Stimulated activated CD4-positive, alpha-beta T cell treated with anti-CD3 and anti-CD28 coated beads, Interleukin-15, amount 100 ng/mL, for 48 hours (primary cell): ENCODE data around the gene GPRASP3.
"Not testable (repeated sequence)": the region's sequence is repeated elsewhere in the genome, so short reads cannot be mapped to it uniquely, and the experiment has no call there.

ENCODE experiments used
- DNase-seq, 2 donors: peaks; one replicate each; pipeline ENCODE4 v3.0.0-alpha.2; 2020; ENCODE audit warnings: low read depth in 2 of 2

Gene GPRASP3, protein sequence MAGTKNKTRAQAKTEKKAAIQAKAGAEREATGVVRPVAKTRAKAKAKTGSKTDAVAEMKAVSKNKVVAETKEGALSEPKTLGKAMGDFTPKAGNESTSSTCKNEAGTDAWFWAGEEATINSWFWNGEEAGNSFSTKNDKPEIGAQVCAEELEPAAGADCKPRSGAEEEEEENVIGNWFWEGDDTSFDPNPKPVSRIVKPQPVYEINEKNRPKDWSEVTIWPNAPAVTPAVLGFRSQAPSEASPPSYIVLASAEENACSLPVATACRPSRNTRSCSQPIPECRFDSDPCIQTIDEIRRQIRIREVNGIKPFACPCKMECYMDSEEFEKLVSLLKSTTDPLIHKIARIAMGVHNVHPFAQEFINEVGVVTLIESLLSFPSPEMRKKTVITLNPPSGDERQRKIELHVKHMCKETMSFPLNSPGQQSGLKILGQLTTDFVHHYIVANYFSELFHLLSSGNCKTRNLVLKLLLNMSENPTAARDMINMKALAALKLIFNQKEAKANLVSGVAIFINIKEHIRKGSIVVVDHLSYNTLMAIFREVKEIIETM

DNA sequence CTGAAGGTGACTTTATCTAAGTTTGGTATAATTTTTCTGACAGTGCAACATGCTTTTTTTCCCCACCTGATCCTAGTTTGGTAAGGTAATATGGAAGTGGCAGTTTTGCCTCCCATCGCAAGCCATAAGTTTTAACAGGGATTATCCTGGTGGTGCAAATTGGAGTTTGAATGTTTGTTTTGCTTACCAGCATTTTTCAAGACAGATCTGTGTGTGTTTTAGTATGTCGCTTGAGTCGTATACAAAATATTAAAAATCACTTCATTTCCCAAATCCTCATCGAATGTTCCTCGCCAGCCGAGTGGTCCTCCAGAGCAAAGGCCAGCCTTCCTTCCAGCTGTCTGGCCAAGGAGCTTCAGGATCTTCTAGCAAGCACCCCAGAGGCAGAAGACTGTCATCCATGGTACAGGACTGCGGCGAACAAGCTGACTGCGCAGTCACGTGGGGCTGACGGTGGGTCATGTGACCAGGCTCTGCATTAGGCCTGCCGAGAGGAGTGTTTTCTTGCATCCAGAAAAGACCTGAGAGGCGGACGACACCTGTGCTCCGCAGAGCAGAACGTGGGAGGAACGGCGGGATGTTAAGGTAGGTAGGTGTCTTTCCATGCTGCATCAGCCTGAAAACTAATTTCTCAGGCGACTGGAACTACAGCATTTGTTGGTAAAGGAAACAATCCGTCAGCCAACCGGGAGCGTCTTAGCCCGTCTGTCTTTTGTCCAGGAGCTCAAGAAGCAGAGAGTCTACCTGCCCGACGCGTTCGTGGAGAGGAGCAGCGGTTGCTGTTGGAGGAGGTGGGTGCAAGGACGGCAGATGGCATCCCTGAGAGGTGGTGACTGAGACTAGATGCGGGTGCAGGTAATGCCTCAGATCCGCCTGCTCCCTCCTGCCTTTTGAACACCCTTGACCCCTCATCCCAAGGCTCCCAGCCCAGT is at the start of gene GPRASP3:
GPRASP3 (plus strand) TSS at position 507 of the 932 bp plus-strand sequence. CDS start 28,253 bp downstream, outside the sequence.
- peak; percentile 44 to 65 for DNase-seq

DNA sequence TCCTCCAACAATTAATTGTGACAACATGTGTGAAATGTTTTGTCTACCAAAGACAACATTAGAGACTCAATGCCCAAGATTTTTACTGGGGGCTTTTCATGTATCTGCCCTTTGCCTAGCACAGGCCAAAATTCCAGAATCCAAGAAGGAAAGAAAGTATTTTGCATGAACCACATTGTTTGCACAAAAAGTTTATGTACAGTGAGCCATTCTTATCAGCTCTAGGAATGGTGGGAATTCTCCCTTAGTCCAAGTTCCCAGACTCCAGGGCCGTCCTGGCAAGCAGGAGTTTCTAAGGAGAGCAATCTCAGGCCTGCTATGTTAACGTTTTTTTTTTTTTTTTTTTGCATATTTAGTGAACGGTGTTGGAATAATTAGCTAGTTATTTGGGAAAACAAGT is 47.7 kb upstream of the GPRASP3 start:
- DNase-seq: no peak

DNA sequence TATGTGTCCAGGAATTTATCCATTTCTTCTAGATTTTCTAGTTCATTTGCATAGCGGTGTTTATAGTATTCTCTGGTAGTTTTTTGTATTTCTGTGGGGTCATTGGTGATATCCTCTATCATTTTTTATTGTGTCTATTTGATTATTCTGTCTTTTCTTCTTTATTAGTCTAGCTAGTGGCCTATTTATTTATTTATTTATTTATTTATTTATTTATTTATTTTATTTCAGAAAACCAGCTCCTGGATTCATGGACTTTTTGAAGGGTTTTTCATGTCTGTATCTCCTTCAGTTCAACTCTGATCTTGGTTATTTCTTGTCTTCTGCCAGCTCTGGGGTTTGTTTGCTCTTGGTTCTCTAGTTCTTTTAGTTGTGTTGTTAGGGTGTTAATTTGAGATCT is 43.1 kb upstream of the GPRASP3 start:
- DNase-seq: not testable (repeated sequence)

DNA sequence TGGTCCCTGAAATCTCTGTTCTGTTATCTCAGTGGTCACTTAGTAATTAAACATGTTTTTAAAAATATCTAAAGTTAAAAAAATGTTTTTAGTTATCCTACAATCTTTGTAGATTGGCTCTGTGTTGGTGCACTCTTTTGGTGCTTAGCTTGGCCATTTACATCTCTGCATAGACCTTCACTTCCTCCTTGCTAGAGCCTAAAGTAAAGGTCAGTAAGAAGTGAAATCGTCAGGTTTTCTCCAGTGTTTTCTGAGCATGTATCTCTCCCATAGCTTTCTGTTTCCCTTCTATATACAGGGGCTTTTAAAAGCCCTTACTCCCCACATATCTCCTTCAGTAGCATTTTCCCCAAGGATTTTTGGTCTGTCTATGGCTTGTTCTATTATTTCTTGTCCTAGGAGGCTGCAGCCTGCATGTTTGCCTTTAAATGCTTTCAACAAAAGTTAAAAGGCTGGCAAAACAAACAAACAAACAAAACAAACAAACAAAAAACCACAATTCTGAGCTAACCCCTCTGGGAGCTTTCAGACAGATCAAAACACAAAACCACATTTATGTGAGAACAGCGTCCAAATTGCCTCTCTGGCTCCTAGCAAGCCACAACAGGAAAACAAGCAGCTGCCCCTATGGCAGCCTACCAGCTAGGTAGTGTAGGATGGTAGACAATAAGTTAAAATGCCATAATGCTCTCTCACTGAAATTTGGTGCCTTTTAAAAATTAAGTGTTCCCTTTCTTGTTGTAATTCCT is 35.6 kb upstream of the GPRASP3 start:
- no peak for DNase-seq

DNA sequence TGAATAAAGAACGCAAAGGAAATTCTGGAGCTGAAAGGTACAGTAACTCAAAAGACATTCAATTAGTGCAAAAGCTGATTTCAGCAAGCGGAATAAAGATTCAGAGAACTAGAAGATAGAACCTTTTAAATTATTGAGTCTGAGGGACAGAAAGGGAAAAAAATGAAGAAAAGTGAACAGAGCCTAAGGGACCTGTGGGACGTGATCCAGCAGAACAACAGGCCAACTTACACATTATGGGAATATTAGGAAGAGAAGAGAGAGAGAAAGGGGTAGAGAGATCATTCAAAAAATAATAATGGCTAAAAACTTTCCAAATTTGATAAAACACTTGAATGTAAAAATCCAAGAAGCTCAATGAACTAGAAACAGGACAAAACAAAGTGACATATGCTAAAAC is 25.8 kb upstream of the GPRASP3 start:
- no peak for DNase-seq

- no peak for DNase-seq
Observed at GRCh38 chrX:102696306-102696705, 24.2 kb upstream of the GPRASP3 start.

DNA sequence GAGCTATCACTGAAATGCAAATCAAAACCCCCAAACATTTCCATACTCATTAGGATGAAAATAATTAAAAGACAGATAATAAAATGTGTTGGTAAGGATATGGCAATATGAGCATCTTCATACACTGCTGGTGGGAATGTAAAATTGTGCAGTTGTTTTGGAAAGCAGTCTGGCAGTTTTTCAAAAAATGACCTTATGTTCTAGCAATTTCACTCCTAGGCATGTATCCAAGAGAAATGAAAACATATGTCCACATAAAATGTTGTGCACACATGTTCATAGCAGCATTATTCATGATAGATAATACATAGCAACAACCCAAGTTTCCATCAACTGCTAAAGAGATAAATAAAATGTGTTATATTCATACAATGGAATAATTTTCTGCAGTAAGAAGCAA is 23.0 kb upstream of the GPRASP3 start:
- DNase-seq: no peak

DNA sequence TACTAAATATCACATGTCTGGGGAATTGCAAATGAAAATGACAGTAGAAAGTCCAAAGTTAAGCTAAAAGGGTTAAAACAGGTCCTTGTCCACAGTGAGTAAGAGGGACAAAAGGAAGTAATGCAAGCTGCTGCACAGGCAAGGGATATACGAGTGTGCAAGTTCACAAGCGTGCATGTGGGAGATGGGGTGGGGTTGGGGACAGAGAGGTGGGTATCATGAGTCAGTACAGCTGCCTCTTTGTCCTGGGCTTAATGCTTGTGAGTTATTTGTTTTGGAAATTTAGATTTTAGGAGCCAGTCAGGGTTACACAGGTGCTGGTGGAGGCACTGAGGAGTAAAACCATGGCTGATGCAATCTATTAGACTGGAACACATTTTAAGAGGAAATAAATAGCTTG is 11.6 kb upstream of the GPRASP3 start:
- DNase-seq: no peak

- no peak for DNase-seq
Observed at GRCh38 chrX:102711872-102712215, 8.7 kb upstream of the GPRASP3 start.

DNA sequence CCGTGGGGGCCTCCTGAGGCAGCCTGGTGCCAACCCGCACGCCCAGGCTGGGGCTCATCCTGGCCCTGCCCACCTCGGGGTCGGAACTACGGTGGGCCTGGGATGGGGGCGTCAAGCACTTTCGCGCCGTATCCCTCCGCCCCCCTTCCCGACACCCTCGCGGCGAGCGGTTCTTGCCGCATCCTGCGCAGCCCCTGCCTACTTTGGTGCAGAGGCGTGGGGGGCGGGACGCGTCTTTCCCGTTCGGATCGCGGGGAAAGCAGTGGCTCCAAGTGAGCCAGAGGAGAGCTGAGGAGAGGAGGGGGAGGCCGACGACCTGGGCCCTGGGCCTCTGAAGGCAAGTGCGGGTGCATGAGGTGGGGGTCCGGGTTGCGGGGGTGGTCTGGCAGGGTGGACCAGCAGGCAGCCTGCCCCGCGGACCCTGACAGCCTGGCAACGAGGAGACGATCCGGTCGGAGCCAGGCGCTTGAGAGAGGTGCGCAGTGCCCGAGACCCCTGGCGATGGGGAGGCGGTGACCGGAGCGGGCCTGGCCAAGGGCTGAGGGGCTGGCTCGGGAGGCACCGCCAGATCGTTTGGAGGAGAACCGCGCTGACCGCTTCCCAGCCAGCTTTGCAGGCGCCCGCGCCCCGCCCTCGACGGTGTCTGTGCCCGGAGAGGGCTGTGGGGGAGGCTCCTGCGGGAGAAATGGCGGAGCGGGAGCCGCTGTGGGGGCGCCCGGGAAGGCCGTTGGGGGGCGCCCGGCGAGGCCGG is 8.2 kb upstream of the GPRASP3 start, which contains the start of gene GPRASP2:
GPRASP2 (plus strand) TSS at position 233 of the 751 bp plus-strand sequence. CDS start 2,422 bp downstream, outside the sequence.
- no peak for DNase-seq

- DNase-seq: no peak
Observed at GRCh38 chrX:102712981-102713625, 7.4 kb upstream of the GPRASP3 start.

- no peak for DNase-seq
Observed at GRCh38 chrX:102714994-102715393, 5.5 kb upstream of the GPRASP3 start.

GRCh38 chrX:102715967-102716366 is 4.6 kb upstream of the GPRASP3 start:
- DNase-seq: no peak

DNA sequence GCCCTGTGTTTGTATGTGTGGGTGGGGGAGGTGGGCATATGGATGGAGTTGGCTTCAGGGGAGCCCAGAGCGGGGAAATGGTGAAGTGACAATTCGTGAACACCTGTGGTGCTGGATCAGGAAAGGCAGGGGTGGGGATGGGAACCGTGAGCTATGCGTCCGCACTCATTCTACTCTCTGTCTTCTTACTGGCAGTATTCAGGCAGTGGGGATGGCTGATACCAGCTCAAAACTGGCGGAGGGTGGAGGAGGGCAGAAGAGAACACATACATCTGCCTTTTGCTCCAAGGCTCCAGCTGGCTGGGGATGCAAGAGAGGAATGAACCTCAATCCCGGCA is 595 bp downstream of the GPRASP3 start:
- DNase-seq: not testable (repeated sequence)

DNA sequence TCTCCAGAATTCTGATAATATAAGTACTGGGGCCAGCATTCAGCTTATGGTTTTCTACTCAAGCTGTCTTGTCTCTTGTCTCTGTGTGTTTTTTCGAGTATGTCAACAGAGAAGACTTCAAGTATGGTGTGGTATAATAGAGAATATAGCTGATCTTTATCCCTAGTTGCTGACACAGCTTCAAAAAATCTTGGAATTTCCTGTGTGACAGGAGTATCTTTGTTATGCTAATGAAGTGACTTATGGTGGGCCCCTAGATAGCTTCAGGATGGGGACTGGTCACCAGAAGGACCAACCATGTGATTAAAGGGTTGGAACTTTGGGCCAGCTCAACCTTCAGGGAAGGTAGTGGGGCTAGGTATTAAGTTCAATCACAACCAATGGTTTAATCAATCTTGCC is 2.9 kb downstream of the GPRASP3 start:
- no peak for DNase-seq

- no peak for DNase-seq
Observed at GRCh38 chrX:102727761-102728160, 7.2 kb downstream of the GPRASP3 start.

DNA sequence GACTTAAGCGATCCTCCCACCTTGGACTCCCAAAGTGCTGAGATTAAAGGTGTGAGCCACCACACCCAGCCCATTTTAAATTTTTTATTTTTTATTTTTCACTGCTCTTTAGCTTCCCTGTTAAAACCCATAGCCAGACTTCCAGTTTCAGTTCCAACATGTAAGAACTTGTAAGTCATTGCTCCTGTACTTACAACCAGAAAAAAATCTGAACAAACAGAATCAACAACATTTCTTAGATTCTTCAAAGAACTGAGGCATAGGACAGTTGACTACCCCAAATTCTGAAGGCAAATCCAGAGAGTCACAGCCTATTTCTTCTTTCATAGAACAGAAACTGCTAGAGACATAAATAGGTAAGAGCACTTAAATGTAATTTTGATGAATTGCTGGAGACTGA is 8.1 kb downstream of the GPRASP3 start:
- no peak for DNase-seq

GRCh38 chrX:102739657-102740056 is 19.1 kb downstream of the GPRASP3 start:
- no peak for DNase-seq

- DNase-seq: no peak
Observed at GRCh38 chrX:102744307-102744706, 23.8 kb downstream of the GPRASP3 start.

- DNase-seq: no peak
Observed at GRCh38 chrX:102745513-102745856, 24.9 kb downstream of the GPRASP3 start.
